ENCODE results near the gene COL13A1.

Gene COL13A1

DNA sequence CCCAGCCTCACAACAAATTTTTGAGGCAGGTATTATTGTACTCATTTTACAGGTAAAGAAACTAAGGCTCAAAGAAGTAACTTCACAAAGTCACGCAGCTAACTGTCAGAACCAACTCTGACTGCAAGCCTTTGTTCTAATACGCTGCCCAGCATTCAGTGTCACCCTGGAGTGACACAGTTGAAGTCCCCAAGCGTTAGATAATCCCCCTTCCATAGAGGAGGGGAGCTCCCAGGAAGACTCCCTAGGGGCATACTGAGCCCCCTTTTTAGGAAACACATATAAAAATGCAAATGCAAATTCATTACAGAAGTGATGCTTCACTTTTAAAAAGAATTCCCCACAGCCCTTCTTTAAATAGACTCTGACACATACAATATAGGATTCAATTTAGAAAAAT is 150.0 kb downstream of the COL13A1 start:
- Histone ChIP-seq H3K4me2 (ENCODE audit: low read length) (no peak overlapping the region), H2AFZ (no peak overlapping the region), H3K4me1 (no peaks in the 10 kb centered on the region), H3K79me2 (no peaks in the 10 kb centered on the region), H3K27ac (no peak overlapping the region), H3K4me3 (ENCODE audit: low read depth, low read length) (no peak overlapping the region), H3K36me3 (ENCODE audit: control insufficient read depth, insufficient read depth, low read length) (no peaks in the 10 kb centered on the region), H3K9me3 (ENCODE audit: control insufficient read depth, low read length) (no peaks in the 10 kb centered on the region), H3K27me3 (ENCODE audit: control insufficient read depth, insufficient read depth, low read length) (no peaks in the 10 kb centered on the region), H3K9ac (no peak overlapping the region)
- TF ChIP-seq, protein P1, sequence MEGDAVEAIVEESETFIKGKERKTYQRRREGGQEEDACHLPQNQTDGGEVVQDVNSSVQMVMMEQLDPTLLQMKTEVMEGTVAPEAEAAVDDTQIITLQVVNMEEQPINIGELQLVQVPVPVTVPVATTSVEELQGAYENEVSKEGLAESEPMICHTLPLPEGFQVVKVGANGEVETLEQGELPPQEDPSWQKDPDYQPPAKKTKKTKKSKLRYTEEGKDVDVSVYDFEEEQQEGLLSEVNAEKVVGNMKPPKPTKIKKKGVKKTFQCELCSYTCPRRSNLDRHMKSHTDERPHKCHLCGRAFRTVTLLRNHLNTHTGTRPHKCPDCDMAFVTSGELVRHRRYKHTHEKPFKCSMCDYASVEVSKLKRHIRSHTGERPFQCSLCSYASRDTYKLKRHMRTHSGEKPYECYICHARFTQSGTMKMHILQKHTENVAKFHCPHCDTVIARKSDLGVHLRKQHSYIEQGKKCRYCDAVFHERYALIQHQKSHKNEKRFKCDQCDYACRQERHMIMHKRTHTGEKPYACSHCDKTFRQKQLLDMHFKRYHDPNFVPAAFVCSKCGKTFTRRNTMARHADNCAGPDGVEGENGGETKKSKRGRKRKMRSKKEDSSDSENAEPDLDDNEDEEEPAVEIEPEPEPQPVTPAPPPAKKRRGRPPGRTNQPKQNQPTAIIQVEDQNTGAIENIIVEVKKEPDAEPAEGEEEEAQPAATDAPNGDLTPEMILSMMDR (IDR thresholded peaks at IDR 0.05), result no peak

DNA sequence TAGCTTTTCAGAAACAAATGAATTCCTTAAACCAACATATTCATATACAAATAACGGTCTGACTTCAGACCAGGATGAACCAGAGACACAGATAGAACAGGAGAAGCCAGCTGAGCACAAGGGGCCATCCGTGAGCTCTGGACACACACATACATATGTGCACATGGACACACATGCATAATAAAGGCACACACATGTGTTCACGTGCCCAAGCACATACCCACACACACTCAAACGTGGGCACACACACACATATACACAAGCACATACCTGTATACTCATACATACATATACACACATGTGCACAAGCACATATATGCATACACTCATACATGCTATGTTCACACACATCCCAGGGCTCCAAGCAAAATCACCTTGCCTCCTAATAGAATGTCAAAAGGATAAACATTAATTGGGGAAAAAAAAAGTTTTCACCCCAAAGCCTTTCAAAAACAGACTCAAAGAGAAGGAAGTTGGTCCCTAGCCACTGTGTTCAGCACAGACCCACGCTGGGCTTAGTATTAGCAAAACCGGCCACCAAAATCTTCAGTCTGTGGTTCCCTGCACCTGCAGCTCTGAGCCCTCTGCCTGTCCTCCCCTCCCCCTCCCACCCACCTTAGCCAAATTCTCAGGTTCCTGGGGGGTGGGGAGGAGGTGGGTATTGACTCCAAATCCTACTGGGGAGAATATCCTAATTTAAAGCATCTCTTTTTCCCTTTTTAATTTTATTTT is 150.5 kb downstream of the COL13A1 start:
- H3K27me3 ChIP-seq (ENCODE audit: control insufficient read depth, insufficient read depth, low read length), result no peaks in the 10 kb centered on the region
- H3K9me3 ChIP-seq (ENCODE audit: control insufficient read depth, low read length), result no peaks in the 10 kb centered on the region
- no peaks in the 10 kb centered on the region for H3K79me2 ChIP-seq
- no peaks in the 10 kb centered on the region for H3K4me1 ChIP-seq
- no peak overlapping the region for H3K9ac ChIP-seq
- TF ChIP-seq, protein P1 (IDR thresholded peaks at IDR 0.05), result no peak
- no peak overlapping the region for H3K4me2 ChIP-seq (ENCODE audit: low read length)
- H3K27ac ChIP-seq, result no peak overlapping the region
- no peak overlapping the region for H2AFZ ChIP-seq
- no peaks in the 10 kb centered on the region for H3K36me3 ChIP-seq (ENCODE audit: control insufficient read depth, insufficient read depth, low read length)
- no peak overlapping the region for H3K4me3 ChIP-seq (ENCODE audit: low read depth, low read length)

DNA sequence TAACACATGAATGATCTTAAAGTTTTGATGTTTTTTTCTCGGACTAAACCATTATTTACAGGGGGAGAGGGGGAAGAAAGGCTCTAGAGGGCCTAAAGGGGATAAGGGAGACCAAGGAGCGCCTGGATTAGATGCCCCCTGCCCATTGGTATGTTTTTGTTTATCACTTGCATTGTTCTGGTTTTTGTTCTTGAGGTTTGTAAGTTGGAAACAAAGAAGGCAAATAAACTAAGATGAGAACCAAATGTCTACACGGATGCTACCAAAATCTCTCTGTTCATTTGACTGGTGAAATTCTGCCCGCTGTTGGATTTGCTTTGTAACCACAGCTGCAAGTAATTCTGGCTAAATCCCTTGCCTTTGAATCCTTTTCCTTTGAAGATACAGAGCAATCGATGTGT is 151.1 kb downstream of the COL13A1 start:
- Histone ChIP-seq H3K4me2 (ENCODE audit: low read length) (no peak overlapping the region), H3K4me3 (ENCODE audit: low read depth, low read length) (no peak overlapping the region), H2AFZ (no peak overlapping the region), H3K79me2 (no peaks in the 10 kb centered on the region), H3K4me1 (no peaks in the 10 kb centered on the region), H3K27me3 (ENCODE audit: control insufficient read depth, insufficient read depth, low read length) (no peaks in the 10 kb centered on the region), H3K9me3 (ENCODE audit: control insufficient read depth, low read length) (no peaks in the 10 kb centered on the region), H3K9ac (no peak overlapping the region), H3K27ac (no peak overlapping the region), H3K36me3 (ENCODE audit: control insufficient read depth, insufficient read depth, low read length) (no peaks in the 10 kb centered on the region)
- TF ChIP-seq, protein P1 (IDR thresholded peaks at IDR 0.05), result no peak

GRCh38 chr10:69953851-69954250 is 152.1 kb downstream of the COL13A1 start:
- H3K27ac ChIP-seq, result no peak overlapping the region
- no peaks in the 10 kb centered on the region for H3K27me3 ChIP-seq (ENCODE audit: control insufficient read depth, insufficient read depth, low read length)
- H3K79me2 ChIP-seq, result no peaks in the 10 kb centered on the region
- H3K4me3 ChIP-seq (ENCODE audit: low read depth, low read length), result no peak overlapping the region
- H3K4me2 ChIP-seq (ENCODE audit: low read length), result no peak overlapping the region
- H3K9ac ChIP-seq, result no peak overlapping the region
- H2AFZ ChIP-seq, result no peak overlapping the region
- no peaks in the 10 kb centered on the region for H3K9me3 ChIP-seq (ENCODE audit: control insufficient read depth, low read length)
- no peaks in the 10 kb centered on the region for H3K36me3 ChIP-seq (ENCODE audit: control insufficient read depth, insufficient read depth, low read length)
- TF ChIP-seq, protein P1 (IDR thresholded peaks at IDR 0.05), result no peak
- H3K4me1 ChIP-seq, result no peaks in the 10 kb centered on the region

DNA sequence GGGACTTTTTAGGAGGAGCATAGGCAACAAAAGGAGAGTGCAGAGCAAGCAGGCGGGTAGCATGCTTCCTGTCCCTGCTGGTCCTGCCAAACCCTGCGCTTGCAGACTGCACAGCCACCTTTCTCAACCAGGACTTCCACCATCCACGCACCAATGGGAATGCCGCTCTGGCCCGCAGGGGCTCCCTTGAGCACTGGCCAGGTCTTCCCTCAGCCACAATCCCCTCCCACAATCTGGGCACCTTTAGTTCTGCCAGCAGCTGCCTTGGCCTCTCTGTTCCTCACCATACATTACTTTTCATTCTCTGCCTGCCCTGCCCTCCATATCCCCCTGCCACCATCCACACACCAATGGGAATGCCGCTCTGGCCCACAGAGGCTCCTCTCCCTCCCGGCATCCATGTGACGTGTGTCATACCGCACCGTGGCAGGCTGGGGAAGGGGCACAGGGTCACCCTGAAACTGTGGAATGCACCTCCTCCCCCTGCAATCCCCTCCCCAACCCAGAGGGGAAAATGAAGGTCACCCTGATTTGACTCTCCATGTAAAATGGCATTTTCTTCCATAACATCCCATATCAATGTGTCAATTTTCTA is 153.6 kb downstream of the COL13A1 start:
- Histone ChIP-seq H3K9me3 (ENCODE audit: control insufficient read depth, low read length) (no peaks in the 10 kb centered on the region), H3K36me3 (ENCODE audit: control insufficient read depth, insufficient read depth, low read length) (no peaks in the 10 kb centered on the region), H3K27me3 (ENCODE audit: control insufficient read depth, insufficient read depth, low read length) (no peaks in the 10 kb centered on the region), H3K27ac (no peak overlapping the region), H3K79me2 (no peaks in the 10 kb centered on the region), H3K9ac (no peak overlapping the region), H3K4me1 (no peaks in the 10 kb centered on the region), H3K4me3 (ENCODE audit: low read depth, low read length) (no peak overlapping the region), H2AFZ (no peak overlapping the region), H3K4me2 (ENCODE audit: low read length) (no peak overlapping the region)
- TF ChIP-seq, protein P1 (IDR thresholded peaks at IDR 0.05), result no peak
